Measurements from ENCODE around the gene NOL9. TPM values are rescaled to one million over a fixed set of nuclear protein-coding genes. Genes with fewer than 3 reads are reported as not detected.

The NOL9 gene
- total and polyA plus RNA-seq, 9 of the 15 experiments (the other 6 are each of a cell fraction or from before 2014, with no cell fraction given), result 5.6 to 76.5 (median 47.3) TPM

DNA sequence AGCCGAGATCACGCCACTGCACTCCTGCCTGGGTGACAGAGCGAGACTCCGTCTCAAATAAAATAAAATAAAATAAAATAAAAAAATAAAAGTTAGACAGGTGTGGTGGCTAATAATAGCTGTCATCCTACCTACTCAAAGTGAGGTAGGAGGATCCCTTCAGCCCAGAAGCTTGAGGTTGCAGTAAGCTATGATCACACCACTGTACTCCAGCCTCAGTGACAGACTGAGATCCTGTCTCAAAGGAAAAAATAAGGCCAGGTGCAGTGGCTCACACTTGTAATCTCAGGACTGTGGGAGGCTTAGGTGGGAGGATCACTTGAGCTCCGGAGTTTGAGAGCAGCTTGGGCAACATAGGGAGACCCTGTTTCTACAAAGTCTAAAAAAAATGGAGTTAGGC lies 18.0 kb downstream of the NOL9 start:
- CTCF ChIA-PET (ENCODE audit: low intra/inter-chr PET ratio), result no interaction called here
- Histone ChIP-seq H3K4me2 (ENCODE audit: insufficient read depth, low read length) (no peak overlapping the region), H2AFZ (ENCODE audit: low read depth, low read length) (no peak overlapping the region), H3K9me1 (ENCODE audit: control insufficient read depth, insufficient read depth, low read length) (no peaks in the 10 kb centered on the region), H3K79me2 (ENCODE audit: control insufficient read depth, insufficient read depth, low read length) (peaks cover 14% of the 10 kb centered on the region; the same call in 2 of the 3 replicates), H4K20me1 (replicated peaks; ENCODE audit: control insufficient read depth, insufficient read depth, low read length) (peaks cover 5% of the 10 kb centered on the region; the same call in 1 of the 2 replicates), H3K4me3 (no peak overlapping the region), H3K27me3 (ENCODE audit: control insufficient read depth in 2 of 2, insufficient read depth in 2 of 2, low read length in 2 of 2) (no peaks in the 10 kb centered on the region), H3K27ac (ENCODE audit: extremely low read depth, low read depth, low read length) (no peak overlapping the region), H3K36me3 (ENCODE audit: control insufficient read depth, insufficient read depth, low read length) (peaks cover 89% of the 10 kb centered on the region), H3K9me3 (replicated peaks; ENCODE audit: control insufficient read depth, insufficient read depth, low read depth, low read length) (no peaks in the 10 kb centered on the region), H3K4me1 (replicated peaks in 1 of 2; ENCODE audit: control insufficient read depth in 2 of 2, insufficient read depth in 2 of 2, low read length in 2 of 2) (no peaks in the 10 kb centered on the region), H3K9ac (ENCODE audit: insufficient read depth in 1 of 2, low read depth in 2 of 2, low read length in 2 of 2) (no peak overlapping the region)
- DNase-seq (ENCODE audit: extremely low read depth in 1 of 4, low spot score in 3 of 4) (no peak), ATAC-seq (no peak), FAIRE-seq (no peak)
- intact Hi-C loops (cut with micrococcal nuclease), result no loop called here
- TF ChIP-seq, protein P1, sequence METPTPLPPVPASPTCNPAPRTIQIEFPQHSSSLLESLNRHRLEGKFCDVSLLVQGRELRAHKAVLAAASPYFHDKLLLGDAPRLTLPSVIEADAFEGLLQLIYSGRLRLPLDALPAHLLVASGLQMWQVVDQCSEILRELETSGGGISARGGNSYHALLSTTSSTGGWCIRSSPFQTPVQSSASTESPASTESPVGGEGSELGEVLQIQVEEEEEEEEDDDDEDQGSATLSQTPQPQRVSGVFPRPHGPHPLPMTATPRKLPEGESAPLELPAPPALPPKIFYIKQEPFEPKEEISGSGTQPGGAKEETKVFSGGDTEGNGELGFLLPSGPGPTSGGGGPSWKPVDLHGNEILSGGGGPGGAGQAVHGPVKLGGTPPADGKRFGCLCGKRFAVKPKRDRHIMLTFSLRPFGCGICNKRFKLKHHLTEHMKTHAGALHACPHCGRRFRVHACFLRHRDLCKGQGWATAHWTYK (CRISPR knock-in tag; IDR thresholded peaks at IDR 0.05), result no peak
- no peak for TF ChIP-seq ZNF668 (CRISPR knock-in tag; IDR thresholded peaks at IDR 0.05)
- no peak for TF ChIP-seq HLTF (IDR thresholded peaks at IDR 0.05)
- TF ChIP-seq, protein P2, sequence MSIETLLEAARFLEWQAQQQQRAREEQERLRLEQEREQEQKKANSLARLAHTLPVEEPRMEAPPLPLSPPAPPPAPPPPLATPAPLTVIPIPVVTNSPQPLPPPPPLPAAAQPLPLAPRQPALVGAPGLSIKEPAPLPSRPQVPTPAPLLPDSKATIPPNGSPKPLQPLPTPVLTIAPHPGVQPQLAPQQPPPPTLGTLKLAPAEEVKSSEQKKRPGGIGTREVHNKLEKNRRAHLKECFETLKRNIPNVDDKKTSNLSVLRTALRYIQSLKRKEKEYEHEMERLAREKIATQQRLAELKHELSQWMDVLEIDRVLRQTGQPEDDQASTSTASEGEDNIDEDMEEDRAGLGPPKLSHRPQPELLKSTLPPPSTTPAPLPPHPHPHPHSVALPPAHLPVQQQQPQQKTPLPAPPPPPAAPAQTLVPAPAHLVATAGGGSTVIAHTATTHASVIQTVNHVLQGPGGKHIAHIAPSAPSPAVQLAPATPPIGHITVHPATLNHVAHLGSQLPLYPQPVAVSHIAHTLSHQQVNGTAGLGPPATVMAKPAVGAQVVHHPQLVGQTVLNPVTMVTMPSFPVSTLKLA (conservative IDR thresholded peaks at IDR 0.05), result no peak
- TF ChIP-seq DIDO1 (tag; IDR thresholded peaks at IDR 0.05; ENCODE audit: low read depth), result no peak
- no TSS peak for BruUV-seq (replicated peaks)
- POLR2A ChIA-PET, result interaction anchor here (0.6 to 5.5 kb wide), 7 partner anchors 11 to 145 kb away, joined by 3 to 48 read pairs (median 4); partner anchors contain the start of genes NOL9 and TAS1R1
- 80% methylated on average over 5 of the region's 5 CpGs for WGBS (ENCODE audit: insufficient coverage, low coverage, missing lambda C conversion rate)
- in situ Hi-C loops (cut with MboI), result no loop called here
